ENCODE data around the gene RAB3B.

The RAB3B gene

DNA sequence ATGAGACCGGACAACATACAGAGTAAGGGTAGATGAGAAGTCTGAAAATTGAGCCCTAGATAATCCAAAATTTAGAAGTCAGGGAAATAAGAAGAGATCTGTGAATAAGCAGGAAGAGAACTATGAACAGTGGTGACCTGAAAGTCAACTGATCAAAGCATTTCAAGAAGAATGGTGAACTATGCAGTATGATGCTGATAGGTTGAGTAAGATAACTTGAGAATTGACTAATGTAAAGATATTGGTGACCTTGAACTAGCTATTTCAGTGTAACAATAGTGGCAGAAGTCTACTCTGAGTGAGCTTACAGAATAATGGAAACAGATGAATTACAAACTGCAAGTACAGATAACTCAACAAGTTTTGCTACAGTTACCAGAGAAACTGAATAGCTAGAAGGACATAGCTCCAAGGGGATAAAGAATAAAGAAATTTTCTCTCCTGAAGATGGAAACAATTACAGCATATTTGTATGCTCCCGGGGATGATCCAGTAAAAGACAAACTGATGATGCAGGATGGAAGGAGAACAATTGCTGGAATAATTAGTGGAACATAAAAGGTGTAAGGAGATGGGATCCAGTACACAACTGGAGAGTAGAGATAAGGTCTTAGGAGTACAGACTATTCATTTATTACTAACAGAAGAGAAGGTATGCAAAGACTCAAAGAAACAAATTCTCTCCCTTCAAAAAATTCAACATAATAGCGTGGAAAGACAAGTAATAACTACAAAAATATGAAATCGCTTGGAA is 122.8 kb downstream of the RAB3B start:
- DNase-seq = no peak

DNA sequence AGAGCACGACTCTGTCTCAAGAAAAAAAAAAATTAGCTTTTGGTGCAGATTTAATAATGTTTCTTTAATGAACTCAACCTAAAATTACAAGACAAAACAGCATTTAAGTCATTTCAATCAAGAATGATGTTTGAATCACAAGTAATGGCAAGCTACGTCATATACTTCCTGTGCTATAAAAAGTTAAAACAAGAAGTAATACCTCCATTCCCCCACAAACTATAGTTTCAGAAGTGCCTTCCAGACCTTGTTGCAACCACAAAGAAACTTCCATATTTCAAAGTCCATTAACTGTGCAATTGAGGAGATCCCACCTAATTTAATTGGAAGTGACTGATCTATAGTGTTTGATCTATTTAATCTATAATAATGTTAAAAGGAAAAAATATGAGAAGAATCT is 127.1 kb downstream of the RAB3B start:
- DNase-seq = no peak

DNA sequence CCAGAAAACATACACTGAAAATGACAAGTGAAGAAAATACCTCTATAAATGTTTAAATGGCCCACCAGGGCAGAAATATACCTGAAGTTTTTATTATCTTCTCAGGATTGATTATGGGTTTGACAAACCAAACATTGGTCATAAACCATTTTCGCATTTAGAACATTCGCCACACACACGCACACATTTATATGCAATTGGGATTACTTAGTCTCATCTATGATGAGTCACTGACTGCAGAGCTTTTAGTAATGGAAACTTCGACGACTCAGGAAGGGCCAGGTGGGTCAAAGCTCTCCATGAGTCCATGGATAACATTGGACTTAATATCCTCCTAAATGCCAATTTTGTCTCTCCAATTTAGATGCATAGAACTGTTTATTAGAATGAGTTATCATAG is 128.8 kb downstream of the RAB3B start:
- DNase-seq = no peak

DNA sequence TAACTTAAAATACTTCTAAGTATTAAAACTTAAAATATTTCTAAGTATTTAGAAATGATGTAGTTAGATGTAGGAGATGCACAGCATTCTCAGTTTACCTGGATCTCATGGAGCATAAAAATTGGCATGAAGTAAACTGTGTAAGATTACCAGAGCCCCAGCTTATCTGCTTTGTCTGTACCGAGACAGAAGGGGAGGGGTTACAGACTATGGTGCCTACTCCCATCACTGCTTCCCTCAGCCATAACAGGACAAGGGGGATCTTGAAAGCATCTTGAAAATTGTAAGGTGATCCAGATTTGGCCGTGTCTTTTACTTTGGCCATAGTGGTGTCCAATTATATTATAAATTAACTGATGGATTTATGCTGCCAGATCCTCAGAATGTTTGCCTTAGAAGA is 130.8 kb downstream of the RAB3B start:
- no peak for DNase-seq

DNA sequence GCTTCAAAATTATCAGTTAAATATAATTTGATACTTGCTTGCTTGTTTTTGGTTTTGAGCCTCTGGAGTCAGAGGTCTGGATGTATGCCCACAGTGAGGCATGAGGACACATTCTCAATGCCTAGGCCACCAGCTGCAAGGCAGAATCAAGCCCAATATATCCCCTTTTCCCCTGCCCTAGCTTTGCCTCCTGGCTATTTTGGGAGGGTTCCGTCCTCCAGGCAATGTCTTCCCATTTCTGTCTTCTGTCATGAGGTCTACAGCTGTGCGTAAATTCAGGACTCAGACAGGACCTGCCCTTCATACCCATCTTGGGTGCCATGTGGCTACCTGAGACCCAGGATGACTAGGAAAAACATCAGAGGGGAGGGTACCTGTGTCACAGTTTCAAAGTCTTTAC is 131.2 kb downstream of the RAB3B start:
- no peak for DNase-seq

DNA sequence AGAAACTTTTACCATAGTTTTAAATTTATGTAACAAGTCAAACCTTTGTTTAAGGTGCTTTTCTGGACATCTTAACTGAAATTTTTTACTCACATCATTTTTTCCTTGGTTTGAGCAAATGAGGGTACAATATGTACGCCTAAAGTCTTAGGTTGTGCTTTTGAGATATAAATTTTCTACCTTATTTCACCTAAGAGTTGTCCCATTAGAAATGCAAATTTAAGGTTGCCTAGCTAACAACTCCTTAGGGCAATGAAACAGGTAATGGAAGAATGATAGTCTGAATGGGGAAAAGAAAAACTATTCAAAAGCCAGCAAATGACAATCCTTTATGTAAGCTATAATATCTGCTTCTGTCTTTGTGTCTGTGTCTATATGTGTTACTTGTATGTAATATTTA is 131.6 kb downstream of the RAB3B start:
- DNase-seq = no peak
